Hepatocyte (in vitro differentiated cells): ENCODE measurements around the gene TECTB. TPM values are rescaled to one million over a fixed set of nuclear protein-coding genes. Genes with fewer than 3 reads are reported as not detected.

ENCODE experiments used
- DNase-seq: peaks from one replicate; pipeline ENCODE4 v3.0.0-alpha.2; 2016; ENCODE audit warnings: low spot score
- H2AFZ ChIP-seq: fragments of 200-600 bp; sonication (generic); 2 replicates; pipeline ENCODE4 v1.6.0; 2016; ENCODE audit warnings: antibody characterized with exemption, mild to moderate bottlenecking
- H3K27ac ChIP-seq: fragments of 200-600 bp; sonication (generic); 2 replicates; pipeline ENCODE4 v1.5.1; 2016; ENCODE audit warnings: mild to moderate bottlenecking
- H3K27me3 ChIP-seq: fragments of 200-600 bp; sonication (generic); 2 replicates; pipeline ENCODE4 v1.6.1; 2016
- H3K36me3 ChIP-seq: fragments of 200-600 bp; sonication (generic); replicated peaks from 2 replicates; pipeline ENCODE4 v1.5.1; 2016; ENCODE audit warnings: low read depth; ENCODE audit not compliant: insufficient read depth
- H3K4me1 ChIP-seq: fragments of 200-600 bp; sonication (generic); 2 replicates; pipeline ENCODE4 v1.5.1; 2016; ENCODE audit warnings: mild to moderate bottlenecking, moderate library complexity; ENCODE audit not compliant: insufficient read depth
- H3K4me2 ChIP-seq: fragments of 200-600 bp; sonication (generic); 2 replicates; pipeline ENCODE4 v1.6.0; 2016
- H3K4me3 ChIP-seq: fragments of 200-600 bp; sonication (generic); 2 replicates; pipeline ENCODE4 v1.5.1; 2016; ENCODE audit warnings: mild to moderate bottlenecking
- H3K79me2 ChIP-seq: fragments of 200-600 bp; sonication (generic); 2 replicates; pipeline ENCODE4 v1.6.0; 2017; ENCODE audit warnings: mild to moderate bottlenecking
- H3K9me2 ChIP-seq: fragments of 200-600 bp; sonication (generic); replicated peaks from 2 replicates; pipeline ENCODE4 v1.6.0; 2017; ENCODE audit warnings: mild to moderate bottlenecking; ENCODE audit not compliant: insufficient read depth
- H3K9me3 ChIP-seq: fragments of 200-600 bp; sonication (generic); 2 replicates; pipeline ENCODE4 v1.5.1; 2016; ENCODE audit warnings: low read depth, mild to moderate bottlenecking
- H4K20me1 ChIP-seq: fragments of 200-600 bp; sonication (generic); 2 replicates; pipeline ENCODE4 v1.6.0; 2016; ENCODE audit warnings: mild to moderate bottlenecking; ENCODE audit not compliant: insufficient read depth, poor library complexity, severe bottlenecking
- EZH2 ChIP-seq: fragments of 200-600 bp; sonication (generic); IDR thresholded peaks from 2 replicates; pipeline ENCODE4 v1.6.1; 2016; ENCODE audit warnings: antibody characterized with exemption, mild to moderate bottlenecking, borderline replicate concordance
- EZH2phosphoT487 ChIP-seq: fragments of 200-600 bp; sonication (generic); IDR thresholded peaks from one replicate; pipeline ENCODE4 v1.6.1; 2018; ENCODE audit warnings: antibody characterized with exemption, mild to moderate bottlenecking, low read depth, moderate library complexity; ENCODE audit not compliant: unreplicated experiment, severe bottlenecking
- WGBS: methylation state at CpG from one replicate; pipeline ENCODE4 v1.1.6; 2016; ENCODE audit warnings: low lambda C conversion rate; ENCODE audit errors: missing lambda C conversion rate; 5-methylcytosine and 5-hydroxymethylcytosine counted together
- polyA plus RNA-seq: library from polyadenylated mRNA; unstranded; fragments of >200 nt; fragmentation: Nextera tagmentation; extraction: Ambion mirVana; gene quantifications from 2 replicates; pipeline ENCODE4 v1.2.1, GENCODE V29; 2016
- total RNA-seq: library from RNA; depleted of rRNA; stranded (reverse); fragments of >200 nt; gene quantifications from 2 replicates; pipeline ENCODE4 v1.2.3, GENCODE V29; 2014
- TF ChIP-seq, protein P1 (sequence below): fragments of 200-600 bp; sonication (generic); IDR thresholded peaks from 2 replicates; pipeline ENCODE4 v1.5.1; 2016; ENCODE audit warnings: antibody characterized with exemption, mild to moderate bottlenecking; ENCODE audit not compliant: poor library complexity

TECTB gene
- total and polyA plus RNA-seq, 2 experiments from 2014 or later = 0.10 TPM; not detected in 1

DNA sequence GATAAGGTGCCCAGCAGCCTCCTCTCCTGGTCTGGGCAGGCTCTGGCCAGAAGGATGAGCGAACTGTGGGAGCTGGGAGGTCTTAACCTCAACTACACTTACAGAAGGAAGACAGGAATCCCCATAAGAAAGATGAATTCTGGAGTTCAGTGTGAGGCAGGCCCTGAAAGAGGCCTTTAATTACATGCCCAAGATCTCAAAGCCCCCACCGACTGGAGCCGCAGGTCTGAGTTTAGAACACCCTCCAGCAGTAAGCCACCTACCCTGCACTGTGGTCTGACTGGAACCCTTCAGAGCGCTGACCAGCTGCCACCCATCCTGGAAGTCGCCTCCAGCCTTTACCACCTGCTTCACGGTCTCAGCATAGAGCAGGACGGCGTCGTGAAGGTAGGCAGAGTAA lies 62.5 kb downstream of the TECTB start:
- WGBS = 95% methylated on average over 9 of the region's 9 CpGs

GRCh38 chr10:112346774-112347173 lies 63.6 kb downstream of the TECTB start:
- TF ChIP-seq EZH2phosphoT487 = no peak
- TF ChIP-seq EZH2 = no peak
- TF ChIP-seq, protein P1, sequence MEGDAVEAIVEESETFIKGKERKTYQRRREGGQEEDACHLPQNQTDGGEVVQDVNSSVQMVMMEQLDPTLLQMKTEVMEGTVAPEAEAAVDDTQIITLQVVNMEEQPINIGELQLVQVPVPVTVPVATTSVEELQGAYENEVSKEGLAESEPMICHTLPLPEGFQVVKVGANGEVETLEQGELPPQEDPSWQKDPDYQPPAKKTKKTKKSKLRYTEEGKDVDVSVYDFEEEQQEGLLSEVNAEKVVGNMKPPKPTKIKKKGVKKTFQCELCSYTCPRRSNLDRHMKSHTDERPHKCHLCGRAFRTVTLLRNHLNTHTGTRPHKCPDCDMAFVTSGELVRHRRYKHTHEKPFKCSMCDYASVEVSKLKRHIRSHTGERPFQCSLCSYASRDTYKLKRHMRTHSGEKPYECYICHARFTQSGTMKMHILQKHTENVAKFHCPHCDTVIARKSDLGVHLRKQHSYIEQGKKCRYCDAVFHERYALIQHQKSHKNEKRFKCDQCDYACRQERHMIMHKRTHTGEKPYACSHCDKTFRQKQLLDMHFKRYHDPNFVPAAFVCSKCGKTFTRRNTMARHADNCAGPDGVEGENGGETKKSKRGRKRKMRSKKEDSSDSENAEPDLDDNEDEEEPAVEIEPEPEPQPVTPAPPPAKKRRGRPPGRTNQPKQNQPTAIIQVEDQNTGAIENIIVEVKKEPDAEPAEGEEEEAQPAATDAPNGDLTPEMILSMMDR = no peak
- no peak overlapping the region for H3K4me3 ChIP-seq
- DNase-seq = no peak
- H3K4me1 ChIP-seq = no peaks in the 10 kb centered on the region
- no peak overlapping the region for H2AFZ ChIP-seq
- H3K27ac ChIP-seq = no peak overlapping the region
- no peaks in the 10 kb centered on the region for H3K36me3 ChIP-seq
- H3K9me3 ChIP-seq = no peaks in the 10 kb centered on the region
- H3K9me2 ChIP-seq = no peaks in the 10 kb centered on the region
- H3K79me2 ChIP-seq = no peaks in the 10 kb centered on the region
- no peak overlapping the region for H3K4me2 ChIP-seq
- WGBS = 91% methylated on average over 5 of the region's 5 CpGs
- no peaks in the 10 kb centered on the region for H3K27me3 ChIP-seq
- no peaks in the 10 kb centered on the region for H4K20me1 ChIP-seq

More for the DNA sequence above, 62.5 kb downstream of the TECTB start:
- no peaks in the 10 kb centered on the region for H3K36me3 ChIP-seq
- H3K4me1 ChIP-seq = no peaks in the 10 kb centered on the region
- no peak for TF ChIP-seq EZH2
- no peak for TF ChIP-seq EZH2phosphoT487
- no peak overlapping the region for H3K27ac ChIP-seq
- no peak overlapping the region for H3K4me3 ChIP-seq
- no peaks in the 10 kb centered on the region for H3K9me2 ChIP-seq
- H3K27me3 ChIP-seq = no peaks in the 10 kb centered on the region
- DNase-seq = no peak
- H2AFZ ChIP-seq = no peak overlapping the region
- no peaks in the 10 kb centered on the region for H3K9me3 ChIP-seq
- H4K20me1 ChIP-seq = no peaks in the 10 kb centered on the region
- H3K4me2 ChIP-seq = no peak overlapping the region
- H3K79me2 ChIP-seq = no peaks in the 10 kb centered on the region

DNA sequence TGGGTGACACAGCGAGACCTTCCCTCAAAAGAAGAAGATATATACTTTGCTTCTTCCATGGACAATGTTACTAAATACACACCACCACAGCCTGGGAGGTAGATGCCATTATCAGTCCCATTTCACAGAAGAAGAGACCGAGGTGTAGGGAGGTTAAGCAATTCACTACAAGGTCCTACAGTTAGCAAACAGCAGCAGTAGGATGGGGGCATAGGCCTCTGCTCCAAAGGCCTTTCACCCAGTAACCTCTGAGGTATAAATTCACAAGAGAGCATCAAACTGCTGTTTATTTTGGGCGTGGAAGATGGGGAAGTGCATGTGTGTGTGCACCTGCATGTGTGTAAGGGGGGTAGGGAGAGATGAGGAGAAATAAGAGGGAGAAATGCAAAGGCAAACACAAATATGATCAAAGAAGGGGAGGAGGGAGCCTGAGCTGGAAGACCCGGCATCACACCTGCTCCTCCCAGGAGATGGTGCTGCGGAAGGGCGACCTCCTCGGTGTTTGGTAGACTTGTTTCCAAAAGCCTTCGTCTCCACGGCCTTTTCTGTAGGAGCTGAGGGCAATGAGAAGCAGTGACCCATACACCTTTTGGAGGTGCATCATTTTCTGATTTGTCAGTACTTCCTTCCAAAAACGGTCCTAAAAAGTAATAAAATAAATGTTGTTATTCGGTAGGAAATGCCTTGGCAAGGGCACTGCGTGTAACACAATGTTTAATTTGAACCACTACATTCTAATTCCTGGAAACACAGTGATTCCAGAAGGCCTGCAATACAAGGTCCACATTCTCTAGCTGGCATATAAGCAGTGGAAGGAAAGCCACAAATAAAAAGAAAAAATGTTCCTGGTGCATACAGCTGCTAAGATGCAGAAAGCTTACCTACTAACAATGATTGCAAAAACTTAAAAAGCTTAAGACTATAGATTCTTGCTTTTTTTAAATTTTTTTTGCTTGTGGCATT lies 64.8 kb downstream of the TECTB start:
- H3K4me1 ChIP-seq = no peaks in the 10 kb centered on the region
- H2AFZ ChIP-seq = no peak overlapping the region
- H3K36me3 ChIP-seq = no peaks in the 10 kb centered on the region
- 91% methylated on average over 12 of the region's 12 CpGs for WGBS
- H3K9me2 ChIP-seq = no peaks in the 10 kb centered on the region
- H3K9me3 ChIP-seq = no peaks in the 10 kb centered on the region
- H3K4me2 ChIP-seq = no peak overlapping the region
- no peak for TF ChIP-seq EZH2phosphoT487
- TF ChIP-seq EZH2 = no peak
- TF ChIP-seq, protein P1 = no peak
- H3K4me3 ChIP-seq = no peak overlapping the region
- no peak overlapping the region for H3K27ac ChIP-seq
- no peak for DNase-seq
- H4K20me1 ChIP-seq = no peaks in the 10 kb centered on the region
- H3K27me3 ChIP-seq = no peaks in the 10 kb centered on the region
- H3K79me2 ChIP-seq = no peaks in the 10 kb centered on the region

- Histone ChIP-seq H2AFZ (no peak overlapping the region), H3K9me2 (no peaks in the 10 kb centered on the region), H3K79me2 (no peaks in the 10 kb centered on the region), H4K20me1 (no peaks in the 10 kb centered on the region), H3K36me3 (no peaks in the 10 kb centered on the region), H3K9me3 (no peaks in the 10 kb centered on the region), H3K4me2 (no peak overlapping the region), H3K27me3 (no peaks in the 10 kb centered on the region), H3K4me1 (no peaks in the 10 kb centered on the region), H3K4me3 (no peak overlapping the region), H3K27ac (no peak overlapping the region)
- TF ChIP-seq, protein P1 = no peak
- TF ChIP-seq EZH2 (no peak), EZH2phosphoT487 (no peak)
- 80% methylated on average over 1 of the region's 1 CpG for WGBS
- DNase-seq = no peak
Observed at GRCh38 chr10:112348759-112349158, 65.6 kb downstream of the TECTB start.
